T-helper 1 cell treated with Interleukin-12 subunit alpha and Interleukin-12 subunit beta and Interleukin-4 antibody, amounts not matched to agents 30 ng/mL and 1 ng/mL, for 36 hours (primary cell): ENCODE measurements around the gene DGKI. TPM values are rescaled to one million over a fixed set of nuclear protein-coding genes. Genes with fewer than 3 reads are reported as not detected.

Experiments
- intact Hi-C: fragments of 100-400 bp; cut with micrococcal nuclease; formaldehyde crosslinking; loops from one replicate; pipeline ENCODE4 v1.15.1; 2024
- total RNA-seq: library from RNA; stranded (reverse); gene quantifications from 2 replicates; pipeline ENCODE4 v1.2.3, GENCODE V29; 2022

The DGKI gene
- total RNA-seq, 1 donor from 2014 or later = 3.4 TPM

DNA sequence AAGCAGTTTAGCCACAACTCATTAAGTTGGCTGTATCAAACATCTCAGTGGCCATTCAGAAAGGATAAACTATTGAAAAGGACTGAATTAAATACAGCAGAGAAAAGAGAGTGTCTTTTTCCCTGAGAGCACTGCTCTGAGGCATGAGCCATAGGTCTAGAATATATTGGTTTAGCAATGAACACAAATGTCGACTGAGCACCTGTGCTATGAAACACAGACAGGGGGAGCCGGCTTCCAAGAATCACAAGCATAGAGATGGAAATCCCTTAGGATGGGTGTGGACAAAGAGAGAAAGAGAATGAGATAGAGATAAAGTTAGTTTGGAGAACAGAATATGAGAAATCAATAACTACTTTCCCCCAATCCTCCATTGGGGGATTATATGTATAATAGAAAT is 54.8 kb downstream of the DGKI start:
- intact Hi-C loops = no loop called here

DNA sequence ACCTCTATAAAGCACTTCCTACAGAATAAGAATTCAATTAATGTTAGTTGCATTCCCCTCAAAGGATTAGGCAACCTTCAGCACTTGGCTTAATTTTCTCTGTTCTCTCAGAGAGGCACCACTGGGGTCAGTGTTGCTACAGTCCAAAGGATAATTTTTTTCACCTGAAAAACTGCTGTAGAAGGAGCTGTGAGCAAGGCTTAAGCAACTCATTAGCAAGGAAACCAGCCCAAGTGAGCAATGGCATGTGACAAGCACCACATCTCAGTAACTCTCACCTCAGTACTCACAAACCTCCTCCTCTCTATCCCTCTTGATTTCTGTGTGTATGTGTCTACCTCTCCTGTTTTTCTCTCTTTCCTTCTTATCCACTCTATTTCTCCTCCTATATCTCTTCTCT is 55.9 kb downstream of the DGKI start:
- intact Hi-C loops = no loop called here

DNA sequence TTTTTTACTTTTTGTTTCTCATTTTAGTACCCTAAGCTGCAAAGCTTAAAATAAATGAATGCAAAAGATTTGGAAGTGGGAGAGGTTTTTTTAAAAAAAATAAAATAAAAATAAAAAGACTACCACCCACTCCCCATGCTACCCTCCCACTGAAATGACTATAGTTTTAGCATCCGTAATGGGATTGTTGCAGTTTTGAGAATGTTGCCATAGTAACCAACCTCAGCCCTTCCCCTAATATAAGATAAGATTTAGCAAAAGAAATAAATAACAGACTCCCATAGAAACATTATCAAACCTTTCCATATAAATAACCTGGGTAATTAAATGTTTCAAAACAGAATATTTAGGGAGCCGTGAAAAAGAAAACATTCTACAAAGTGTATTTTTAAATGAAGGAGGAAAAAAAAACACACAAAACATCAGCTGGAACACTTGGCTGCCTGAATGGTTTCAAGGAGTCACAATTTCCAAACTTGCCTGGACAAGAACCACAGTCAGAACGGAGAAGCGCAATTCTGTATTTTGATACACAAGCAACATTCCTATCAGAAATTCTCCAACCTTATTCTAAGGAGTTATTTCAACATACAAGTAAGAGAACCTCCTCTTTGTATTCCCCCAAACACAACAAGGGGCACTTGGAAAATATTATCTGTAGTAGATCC is 57.4 kb downstream of the DGKI start:
- intact Hi-C loops = no loop called here

DNA sequence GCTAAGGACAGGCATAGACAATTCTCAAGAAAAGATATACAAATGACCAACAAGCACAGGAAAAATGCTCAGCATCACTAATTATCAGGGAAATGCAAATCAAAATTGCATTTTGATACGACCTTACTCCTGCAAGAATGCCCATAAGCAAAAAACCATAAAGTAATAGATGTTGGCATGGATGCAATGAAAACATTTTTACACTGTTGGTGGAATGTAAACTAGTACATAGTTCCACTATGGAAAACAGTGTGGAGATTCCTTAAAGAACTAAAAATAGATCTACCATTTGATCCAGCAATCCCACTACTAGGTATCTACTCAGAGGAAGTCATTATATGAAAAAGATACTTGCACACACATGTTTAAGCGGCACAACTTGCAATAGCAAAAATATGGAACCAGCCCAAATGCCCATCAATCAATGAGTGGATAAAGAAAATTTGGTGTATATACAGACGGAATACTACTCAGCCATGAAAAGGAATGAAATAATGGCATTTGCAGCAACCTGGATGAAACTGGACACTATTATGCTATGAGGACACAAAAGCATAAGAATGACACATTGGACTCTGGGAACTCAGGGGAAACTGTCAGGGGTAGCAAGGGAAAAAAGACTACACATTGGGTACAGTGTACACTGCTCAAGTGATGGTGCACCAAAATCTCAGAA is 59.3 kb downstream of the DGKI start:
- intact Hi-C loops = no loop called here

DNA sequence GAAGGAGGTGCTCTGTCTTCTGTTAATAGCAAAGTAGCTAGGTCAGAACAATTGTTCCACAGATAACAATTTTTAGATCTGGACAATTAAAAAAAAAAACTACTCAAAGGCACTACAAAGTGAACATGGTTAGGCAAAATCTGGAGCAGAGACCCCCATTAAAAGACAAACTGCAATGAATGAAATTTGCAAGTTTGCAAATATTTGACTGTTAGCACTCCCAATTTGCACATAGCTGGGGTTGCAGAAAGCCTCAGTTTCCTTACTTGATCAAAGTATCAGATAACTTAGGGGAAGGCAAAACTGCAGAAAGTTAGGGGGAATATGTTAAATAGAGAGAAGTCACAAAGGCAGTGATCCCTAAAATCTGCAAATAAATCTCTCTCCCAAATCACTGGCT is 68.3 kb downstream of the DGKI start:
- intact Hi-C loops = no loop called here

DNA sequence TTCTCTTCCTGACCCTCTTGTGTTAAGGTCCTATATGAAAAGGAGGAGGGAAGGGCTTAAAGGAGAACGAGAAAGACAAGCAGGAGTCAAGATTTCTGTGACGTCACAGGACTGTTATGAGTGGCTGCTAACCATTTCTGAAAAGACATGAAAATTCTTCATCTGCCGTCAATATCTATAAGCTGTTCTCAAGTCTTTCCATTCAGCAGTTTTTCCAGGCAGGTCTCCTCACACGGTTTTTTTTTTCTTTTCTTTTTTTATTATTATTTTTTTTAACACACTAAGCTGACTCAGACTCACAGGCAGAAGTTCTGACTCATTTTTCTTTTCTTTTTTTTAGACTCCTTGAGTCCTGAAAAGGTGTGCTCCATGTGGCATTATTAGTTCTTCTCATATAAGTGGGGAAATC is 72.0 kb downstream of the DGKI start:
- intact Hi-C loops = no loop called here

DNA sequence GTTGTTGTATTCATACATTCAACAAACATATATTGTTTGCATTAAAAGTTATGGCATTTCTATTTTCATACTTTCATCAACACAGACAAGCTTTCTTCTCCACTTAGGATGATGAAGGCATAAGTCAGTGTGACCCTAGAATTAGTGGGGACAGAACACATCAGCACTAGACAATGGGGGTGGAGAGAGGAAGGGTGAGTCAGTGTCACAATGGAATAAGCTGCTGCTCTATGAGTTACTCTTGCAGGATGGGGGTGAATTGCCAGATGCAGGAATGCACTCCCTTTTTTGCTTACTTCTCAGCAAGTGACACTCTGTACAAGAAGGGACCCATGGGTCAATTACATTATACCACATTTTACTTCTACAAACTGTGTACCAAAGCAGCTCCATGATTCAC is 74.0 kb downstream of the DGKI start:
- intact Hi-C loops = no loop called here

DNA sequence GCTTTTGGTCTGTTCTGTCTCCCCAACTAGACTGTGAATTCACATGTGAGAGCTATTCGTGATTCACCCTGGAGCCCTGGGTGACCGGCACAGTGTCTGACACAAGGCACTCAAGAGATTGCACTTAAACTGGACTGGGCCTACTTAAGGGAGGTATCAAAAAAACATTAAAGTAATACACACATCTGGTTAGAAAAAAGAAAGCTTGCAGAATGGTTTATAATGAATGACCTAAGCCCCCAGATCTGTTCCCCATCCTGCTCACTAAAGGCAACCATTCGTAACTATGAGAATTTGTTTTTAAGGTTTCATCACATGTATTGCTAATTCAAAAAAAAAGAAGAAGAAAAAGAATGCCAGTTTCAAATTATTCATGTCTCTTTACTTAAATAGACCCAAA is 74.5 kb downstream of the DGKI start:
- intact Hi-C loops = no loop called here

DNA sequence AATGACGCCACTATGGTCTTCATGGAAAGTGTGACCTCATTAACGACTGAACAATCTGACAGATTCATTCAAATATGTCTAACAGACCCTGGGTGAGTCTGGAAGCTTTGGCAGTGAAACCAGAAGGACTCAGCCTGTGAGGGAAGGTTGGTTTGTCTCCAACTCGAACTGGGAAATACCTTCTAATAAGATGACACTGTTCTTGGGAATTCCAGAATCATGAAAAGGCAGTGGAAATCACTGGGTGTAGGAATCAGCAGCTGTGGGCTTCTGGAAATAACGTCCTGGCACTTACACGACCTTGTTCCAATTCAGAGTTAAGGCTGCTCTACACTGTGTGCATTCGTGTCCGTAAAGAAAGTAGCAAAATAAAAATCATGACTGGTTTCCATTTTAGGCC is 75.1 kb downstream of the DGKI start:
- intact Hi-C loops = no loop called here

DNA sequence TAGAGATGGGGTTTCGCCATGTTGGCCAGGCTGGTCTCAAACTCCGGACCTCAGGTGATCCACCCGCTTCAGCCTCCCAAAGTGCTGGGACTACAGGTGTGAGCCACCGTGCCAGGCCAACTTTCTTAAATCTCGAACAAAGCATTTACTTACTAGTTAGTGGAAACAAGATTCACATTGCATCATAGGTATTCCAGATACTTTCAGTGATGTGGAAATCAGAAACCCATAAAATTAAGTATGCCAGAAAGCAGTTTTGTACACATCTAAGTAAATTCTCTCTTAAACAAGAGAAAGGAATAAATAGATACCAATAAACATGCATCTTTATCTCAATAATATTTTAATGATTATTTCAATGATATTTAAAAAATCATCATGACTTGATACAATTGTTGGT is 75.5 kb downstream of the DGKI start:
- intact Hi-C loops = no loop called here

DNA sequence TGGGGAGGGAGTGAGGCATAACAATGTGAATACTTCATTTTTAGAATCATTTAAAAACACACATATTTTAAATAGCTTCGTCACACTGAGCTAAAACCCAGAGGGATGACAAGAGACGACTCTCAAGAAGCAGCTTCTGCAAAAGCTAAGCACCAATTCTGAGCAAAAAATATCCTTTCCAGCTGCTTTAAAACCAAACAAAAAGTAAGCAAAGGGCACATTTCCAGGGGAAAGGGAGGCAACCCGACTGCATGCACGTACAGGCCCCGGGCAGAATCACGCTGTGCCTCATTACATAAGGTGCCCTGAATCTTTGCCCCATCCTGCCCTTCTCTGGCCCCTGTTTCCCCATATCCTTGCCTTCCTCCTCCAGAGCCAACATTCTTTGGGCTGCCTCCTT is 78.4 kb downstream of the DGKI start:
- intact Hi-C loops = no loop called here

DNA sequence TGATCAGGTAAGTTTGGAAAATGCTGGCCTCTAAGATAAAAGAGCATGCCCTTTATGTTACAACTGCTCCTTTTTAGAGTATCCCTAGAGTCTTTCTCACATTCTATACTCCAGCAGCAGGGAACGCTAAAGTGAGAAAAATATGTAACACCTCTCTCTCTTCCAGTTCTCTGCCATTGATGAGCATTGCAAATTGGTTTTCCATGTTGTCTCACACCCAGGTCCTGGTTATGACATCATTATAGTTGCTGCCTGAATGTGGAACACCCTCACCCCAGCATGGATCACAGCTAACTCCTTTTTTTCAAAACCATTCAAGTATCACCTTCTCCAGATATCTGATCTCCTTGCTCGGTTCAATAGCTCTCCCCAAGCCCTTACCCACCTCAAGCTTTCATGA is 84.4 kb downstream of the DGKI start:
- intact Hi-C loops = no loop called here

DNA sequence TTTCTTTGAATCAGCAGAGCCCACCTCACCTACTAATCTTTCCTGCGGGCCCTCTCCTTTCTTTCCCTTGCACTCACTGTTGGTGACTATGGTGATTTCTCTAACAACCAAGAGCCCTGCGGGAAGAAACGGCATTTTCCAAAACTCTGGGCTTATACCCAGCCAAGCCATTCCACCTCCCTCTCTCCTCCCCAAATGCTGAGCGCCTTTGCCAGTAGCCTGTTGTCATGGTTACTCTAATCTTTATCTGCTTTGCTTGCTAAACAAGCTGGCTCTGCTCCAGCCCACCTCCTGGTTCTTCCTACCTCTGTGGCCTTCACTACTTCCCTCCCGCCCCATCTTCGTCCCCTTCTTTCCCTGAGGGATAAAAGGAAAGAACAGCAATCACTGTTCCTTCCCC is 86.7 kb downstream of the DGKI start:
- intact Hi-C loops = no loop called here

DNA sequence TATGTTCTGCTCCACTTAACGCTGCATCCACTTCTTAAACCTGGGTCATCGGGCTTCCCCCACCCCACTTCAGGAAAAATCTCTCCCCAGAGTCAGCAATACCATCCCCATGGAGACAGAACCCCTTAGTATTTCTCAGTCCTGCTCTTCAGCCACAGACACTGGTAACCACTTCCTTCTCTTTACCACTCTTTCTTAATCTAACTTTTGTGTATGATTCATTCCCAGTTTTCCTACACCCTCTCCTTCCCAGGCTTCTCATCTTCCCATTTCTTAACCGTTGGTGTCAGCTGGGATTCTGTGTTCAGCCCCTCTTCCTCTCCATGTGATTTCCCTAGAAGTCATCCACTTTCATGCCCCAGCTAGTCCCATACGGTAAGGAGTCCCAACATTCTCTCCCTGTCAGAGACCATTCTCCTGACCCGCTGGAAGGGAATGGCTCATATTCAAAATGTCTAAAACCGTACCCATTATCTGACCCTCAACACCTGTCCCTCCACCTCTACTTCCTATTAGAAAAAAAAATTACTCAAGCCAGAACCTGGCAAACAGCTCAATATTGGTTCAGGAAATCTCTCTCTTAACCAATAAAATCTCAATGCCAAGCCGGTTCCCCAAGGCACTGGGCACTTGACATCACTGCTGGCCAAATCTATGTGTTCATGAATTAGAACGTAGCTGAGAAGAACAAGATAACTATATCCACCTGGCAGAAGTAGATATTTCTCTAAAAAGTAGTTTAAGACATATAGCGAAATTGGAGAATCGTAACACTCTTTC is 89.4 kb downstream of the DGKI start:
- intact Hi-C loops = no loop called here

DNA sequence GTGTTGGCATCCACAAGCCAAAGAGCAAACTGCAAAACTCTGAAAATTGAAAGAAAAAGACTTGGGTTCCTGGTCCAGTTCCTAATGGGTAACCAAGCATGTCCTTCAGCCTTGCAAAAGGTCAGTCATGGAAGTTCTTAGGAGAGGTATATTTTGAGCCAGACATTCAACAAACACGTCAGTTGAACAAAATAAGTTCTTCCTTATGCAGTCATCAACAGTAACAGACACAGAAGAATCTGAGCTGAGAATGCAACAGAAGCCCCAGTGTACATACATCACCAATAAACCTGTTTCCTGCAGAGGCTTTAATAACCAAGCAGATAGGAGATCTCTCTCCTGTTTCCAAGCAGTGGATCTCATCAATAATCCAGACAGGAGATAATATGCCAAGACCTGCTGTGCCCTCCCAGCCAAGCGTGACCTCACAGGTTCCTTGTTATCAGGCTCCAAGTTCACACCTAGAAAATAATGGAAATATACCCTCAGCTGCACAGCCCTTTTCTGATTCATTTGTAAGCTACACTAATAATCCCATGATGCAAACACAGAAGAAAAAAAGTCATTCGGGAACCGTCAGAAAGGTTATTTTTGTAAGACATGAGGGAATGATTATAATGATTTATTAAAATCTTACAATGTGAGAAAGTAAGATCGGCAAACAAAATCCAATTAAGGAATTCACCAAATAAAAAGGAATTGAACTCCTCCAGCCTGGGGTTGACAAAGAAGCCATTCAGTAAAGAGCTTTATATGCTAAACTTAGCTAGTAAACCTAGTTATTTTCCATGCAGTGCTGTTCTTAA is 90.7 kb downstream of the DGKI start:
- intact Hi-C loops = no loop called here

DNA sequence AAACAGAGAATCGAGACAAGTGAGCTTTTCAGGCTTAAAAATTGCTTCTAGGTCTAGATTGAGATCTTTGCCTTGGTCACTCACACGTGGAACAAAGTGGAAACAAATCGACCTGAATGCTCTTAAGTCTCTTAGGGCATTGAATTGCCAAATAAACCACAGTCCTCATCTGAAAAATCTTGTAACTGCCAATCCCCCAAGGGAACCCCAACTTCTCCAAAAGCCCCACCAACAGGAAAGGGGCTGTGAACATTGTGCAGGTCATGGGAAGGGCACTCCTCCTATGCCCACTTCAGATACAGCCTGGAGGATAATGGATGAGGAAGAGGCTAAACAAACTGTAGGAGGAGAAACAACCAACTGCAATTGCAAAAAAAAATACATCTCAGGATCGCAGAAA is 91.3 kb downstream of the DGKI start:
- intact Hi-C loops = no loop called here

DNA sequence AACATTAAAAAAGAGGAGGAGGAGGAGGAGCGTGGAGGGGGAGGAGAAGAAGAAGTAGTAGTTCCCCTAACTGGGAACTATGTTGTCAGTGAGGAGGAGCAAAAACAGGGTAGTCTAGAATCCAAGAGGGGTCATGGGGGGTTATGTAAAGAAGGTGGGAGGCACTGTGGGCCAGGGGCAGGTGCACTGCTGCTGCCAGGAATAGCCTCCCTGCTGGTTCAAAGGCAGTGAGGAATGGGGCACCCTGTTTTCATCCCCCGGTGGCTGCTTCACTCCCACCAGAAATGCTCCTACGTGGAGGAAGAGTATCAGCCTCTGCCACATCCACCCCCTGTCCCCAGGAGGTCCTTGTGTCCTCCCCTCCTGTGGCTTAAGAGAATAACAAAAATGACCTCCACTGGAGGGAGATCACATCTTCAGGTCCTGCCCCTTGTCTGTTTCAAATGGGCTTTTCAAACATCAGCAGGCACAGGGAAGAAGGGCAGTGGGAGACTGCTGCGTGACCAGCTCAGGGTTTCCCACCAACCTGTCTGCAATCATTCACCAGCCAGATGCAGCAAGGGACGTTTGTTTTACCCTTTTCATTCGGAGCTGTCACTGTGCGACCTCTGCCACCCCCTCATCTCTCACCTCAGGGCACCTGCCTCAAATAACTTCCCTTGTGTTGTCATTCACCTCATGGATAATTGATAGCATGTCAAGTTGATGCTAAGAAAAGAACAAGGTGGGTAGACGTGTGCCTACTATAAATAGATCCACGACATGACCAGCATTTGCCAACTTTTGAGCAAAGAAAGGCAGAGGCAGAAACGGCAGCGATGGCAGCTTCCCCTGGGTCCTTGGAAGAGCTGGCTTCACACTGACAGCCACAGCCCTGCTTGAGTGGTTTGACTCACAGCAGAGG is 92.6 kb downstream of the DGKI start:
- intact Hi-C loops = no loop called here

DNA sequence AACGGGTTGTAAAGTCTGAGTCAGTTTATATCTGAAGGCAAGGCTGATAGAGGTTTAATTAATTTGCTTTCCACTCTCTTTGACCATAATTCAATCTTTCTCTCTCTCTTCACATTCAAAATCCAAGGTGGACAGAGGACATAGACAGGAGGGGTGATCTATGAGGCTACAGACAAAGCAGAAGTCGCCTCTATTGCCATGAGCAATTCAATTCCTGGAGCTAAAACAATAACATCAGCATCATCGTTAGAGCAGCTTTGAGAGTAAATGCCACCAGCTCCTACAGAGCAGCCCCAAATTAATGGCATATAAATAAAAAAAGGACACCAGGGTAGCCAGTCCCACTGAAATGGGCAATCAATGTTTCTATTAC is 93.2 kb downstream of the DGKI start:
- intact Hi-C loops = no loop called here

DNA sequence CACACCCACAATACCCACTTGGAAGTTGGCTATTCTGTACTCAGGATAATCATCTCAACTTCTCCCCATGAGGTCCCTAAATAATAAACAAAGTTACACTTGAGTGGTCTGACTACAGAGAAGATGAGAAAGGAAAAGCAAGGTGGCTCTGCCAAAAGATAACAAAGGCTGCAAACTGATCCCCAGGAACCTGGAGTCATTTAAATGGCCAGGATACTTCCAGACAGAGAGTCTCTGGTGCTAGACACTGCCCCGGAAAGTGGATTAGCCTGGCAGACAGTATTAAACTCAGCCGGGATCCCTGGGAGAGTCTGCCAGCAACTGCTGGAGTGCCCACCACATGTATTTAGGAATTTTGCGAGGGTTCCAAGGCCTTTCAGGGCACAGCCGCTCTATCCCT is 93.7 kb downstream of the DGKI start:
- intact Hi-C loops = no loop called here

DNA sequence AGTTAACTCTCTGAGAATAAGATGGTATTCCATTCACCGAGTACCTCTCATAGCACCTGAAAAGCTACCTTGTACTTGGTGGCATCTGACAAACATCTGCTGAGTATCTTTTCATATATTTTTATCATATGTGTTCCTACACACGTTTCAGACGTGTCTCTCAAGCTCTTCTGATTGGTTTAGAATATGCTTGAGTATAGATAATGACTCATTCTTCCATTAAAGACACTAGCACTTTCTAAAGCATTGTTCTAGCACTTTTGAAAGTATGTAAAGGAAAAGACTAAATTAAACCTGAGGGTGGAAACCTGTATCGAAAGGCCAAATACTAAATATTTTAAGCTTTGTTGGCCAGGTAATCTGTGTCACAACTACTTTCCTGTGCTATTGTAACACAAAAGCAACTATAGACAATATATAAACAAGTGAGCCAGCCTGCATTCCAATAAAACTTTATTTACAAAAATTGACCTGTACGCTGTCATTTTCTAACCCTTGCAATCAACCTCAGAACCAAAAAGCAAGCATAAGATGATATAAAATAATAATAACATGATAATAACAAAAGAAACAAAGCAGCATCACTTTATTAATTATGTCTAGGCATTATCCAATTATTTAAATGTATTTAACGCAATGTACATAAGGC is 95.3 kb downstream of the DGKI start:
- intact Hi-C loops = no loop called here
